ENCODE measurements around the gene SSBP4.

GRCh38 chr19:18389726-18390064, 29.5 kb upstream of the SSBP4 start:
- TF ChIP-seq FOXM1 (IDR thresholded peaks at IDR 0.05; ENCODE audit: borderline replicate concordance), result no peak
- no peak for TF ChIP-seq SUZ12 (IDR thresholded peaks at IDR 0.05)
- no peak for TF ChIP-seq CTBP1 (IDR thresholded peaks at IDR 0.05; ENCODE audit: borderline replicate concordance)
- no peak for TF ChIP-seq FOXK2 (IDR thresholded peaks at IDR 0.05)
- no peak for TF ChIP-seq SP1 (IDR thresholded peaks at IDR 0.05)
- no peak for TF ChIP-seq BHLHE40 (IDR thresholded peaks at IDR 0.05; ENCODE audit: borderline replicate concordance)
- TF ChIP-seq TARDBP (IDR thresholded peaks at IDR 0.05), result no peak
- no peak for TF ChIP-seq ELF4 (IDR thresholded peaks at IDR 0.05)
- no peak for TF ChIP-seq ZNF384 (IDR thresholded peaks at IDR 0.05)

Measured in HEK293T (cell line).